ENCODE measurements around the gene VWA5B1. TPM values are rescaled to one million over a fixed set of nuclear protein-coding genes. Genes with fewer than 3 reads are reported as not detected.

The VWA5B1 gene
- total and polyA plus RNA-seq, 2 of the 4 experiments (the other 2 are of a cell fraction), result not detected

- Histone ChIP-seq H4K8ac (ENCODE audit: low read depth in 2 of 2, low read length in 2 of 2) (no peak overlapping the region), H4K91ac (ENCODE audit: insufficient read depth, low read depth, low read length) (no peak overlapping the region), H3K4me3 (ENCODE audit: insufficient read depth, low read depth, low read length) (no peak overlapping the region), H2BK120ac (ENCODE audit: low read depth, low read length) (no peak overlapping the region), H3K18ac (ENCODE audit: low read depth, low read length) (no peak overlapping the region), H3K27ac (ENCODE audit: insufficient read depth, low read length) (no peak overlapping the region), H3K79me1 (ENCODE audit: low read depth in 1 of 2, low read length in 2 of 2) (no peaks in the 10 kb centered on the region), H3K23ac (ENCODE audit: low read depth, low read length) (no peak overlapping the region), H3K14ac (replicated peaks; ENCODE audit: low read depth, low read length) (no peak overlapping the region), H3K4me1 (ENCODE audit: control insufficient read depth, insufficient read depth, low read length) (no peaks in the 10 kb centered on the region), H2BK15ac (ENCODE audit: low read depth, low read length) (no peak overlapping the region), H2AK9ac (replicated peaks; ENCODE audit: low read depth, low read length, poor library complexity) (no peak overlapping the region), H4K5ac (ENCODE audit: low read depth, low read length) (no peak overlapping the region), H2AK5ac (ENCODE audit: low read depth, low read length) (no peak overlapping the region), H2BK20ac (ENCODE audit: low read depth, low read length) (no peak overlapping the region), H3K9me3 (ENCODE audit: control insufficient read depth, insufficient read depth, low read length) (no peaks in the 10 kb centered on the region), H3K56ac (ENCODE audit: extremely low read depth, insufficient read depth, low read length) (no peak overlapping the region), H3K36me3 (ENCODE audit: control insufficient read depth, insufficient read depth, low read length) (no peaks in the 10 kb centered on the region), H3K4ac (ENCODE audit: low read depth, low read length) (no peak overlapping the region), H3K27me3 (ENCODE audit: control insufficient read depth, insufficient read depth, low read length) (peaks cover 6% of the 10 kb centered on the region), H2BK5ac (ENCODE audit: low read depth, low read length, poor library complexity, severe bottlenecking) (no peak overlapping the region), H3K4me2 (ENCODE audit: low read depth, low read length) (no peak overlapping the region), H4K20me1 (ENCODE audit: insufficient read depth, low read length) (no peaks in the 10 kb centered on the region; the same call in 1 of the 2 replicates), H2AFZ (replicated peaks; ENCODE audit: low read length, poor library complexity) (no peak overlapping the region), H3K9me1 (ENCODE audit: insufficient read depth, low read length) (no peaks in the 10 kb centered on the region), H3K9ac (ENCODE audit: low read depth, low read length) (no peak overlapping the region)
- in situ Hi-C loops (cut with MboI; ENCODE audit: low sequenced_read_pairs) (no loop called here), intact Hi-C loops (cut with micrococcal nuclease) (no loop called here), dilution Hi-C loops (cut with HindIII; ENCODE audit: low sequenced_read_pairs, unreplicated experiment) (no loop called here)
- TF ChIP-seq NFE2L2 (IDR thresholded peaks at IDR 0.05; ENCODE audit: low read depth, low read length), result no peak
- no peak for TF ChIP-seq USF2 (IDR thresholded peaks at IDR 0.05; ENCODE audit: low read depth, low read length)
- TF ChIP-seq BHLHE40 (IDR thresholded peaks at IDR 0.05; ENCODE audit: low read depth, low read length), result no peak
- TF ChIP-seq MAFK (IDR thresholded peaks at IDR 0.05; ENCODE audit: low read depth, low read length), result no peak
- no peak for TF ChIP-seq FOS (IDR thresholded peaks at IDR 0.05; ENCODE audit: low read depth, low read length)
- TF ChIP-seq SMC3 (IDR thresholded peaks at IDR 0.05; ENCODE audit: low read depth, low read length), result no peak
- TF ChIP-seq ELK1 (IDR thresholded peaks at IDR 0.05; ENCODE audit: borderline replicate concordance, low read depth, low read length), result no peak
- no peak for TF ChIP-seq CTCF (conservative IDR thresholded peaks at IDR 0.05; ENCODE audit: low read depth, low read length)
- TF ChIP-seq CHD1 (IDR thresholded peaks at IDR 0.05; ENCODE audit: low read depth, low read length), result no peak
- TF ChIP-seq RCOR1 (IDR thresholded peaks at IDR 0.05; ENCODE audit: insufficient replicate concordance, low read length), result no peak
- TF ChIP-seq MAZ (IDR thresholded peaks at IDR 0.05; ENCODE audit: borderline replicate concordance, low read depth, low read length), result no peak
- no TSS peak for BruUV-seq (replicated peaks)
- no peak for DNase-seq
- WGBS, 2 experiments (ENCODE audit: extremely low coverage in 2 of 2, insufficient read length in 1 of 2), result no CpG with 5 or more reads among the region's 1 CpG
- CTCF ChIA-PET, result interaction anchor here (1.0 kb wide), 1 partner anchor 19 kb away, joined by 5 read pairs; no protein-coding TSS in a partner anchor
- no peak for ATAC-seq (ENCODE audit: low read depth)
- POLR2A ChIA-PET (ENCODE audit: unreplicated experiment), result no interaction called here
These were observed 38.1 kb upstream of the VWA5B1 start for GRCh38 chr1:20252587-20252986.

All from IMR-90 (cell line).